ENCODE data around the gene COLGALT1. TPM values are rescaled to one million over a fixed set of nuclear protein-coding genes. Genes with fewer than 3 reads are reported as not detected.

COLGALT1 gene
- total RNA-seq, 1 experiment from 2014 or later: 48.5 TPM

DNA sequence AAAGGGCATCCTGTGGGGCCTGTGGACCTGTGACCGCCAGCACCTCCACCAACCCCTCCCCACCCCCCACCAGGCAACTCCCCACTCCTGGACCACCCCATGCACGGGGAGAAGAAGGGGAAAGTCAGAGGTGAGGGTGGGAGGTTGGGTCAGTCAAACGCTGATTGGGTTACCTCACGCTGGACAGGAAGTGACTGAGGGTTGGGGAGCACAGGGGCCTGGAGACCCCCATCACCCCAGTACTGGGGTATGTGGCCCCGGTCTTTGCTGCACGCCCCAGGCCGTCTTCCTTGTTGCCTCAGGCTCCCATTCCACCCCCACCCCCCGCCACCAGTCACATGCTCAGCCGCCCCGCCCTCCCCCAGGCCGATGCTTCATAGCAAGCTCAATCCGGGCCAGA is 59.0 kb downstream of the COLGALT1 start:
- Histone ChIP-seq H4K5ac (ENCODE audit: insufficient read length, low read depth, low read length) (no peak overlapping the region), H2AFZ (ENCODE audit: low read length) (no peak overlapping the region), H3T11ph (ENCODE audit: low read length) (no peak overlapping the region), H4K91ac (ENCODE audit: insufficient read length, low read depth, low read length) (no peak overlapping the region), H3K14ac (ENCODE audit: insufficient read depth, low read length) (no peak overlapping the region), H4K20me1 (ENCODE audit: control insufficient read depth, insufficient read depth, insufficient read length) (no peaks in the 10 kb centered on the region), H3K18ac (ENCODE audit: insufficient read length, low read depth, low read length) (no peak overlapping the region), H3K56ac (ENCODE audit: insufficient read length, low read depth, low read length) (no peak overlapping the region), H2BK20ac (ENCODE audit: low read depth, low read length, poor library complexity, severe bottlenecking) (no peak overlapping the region), H3K4me2 (ENCODE audit: insufficient read depth, insufficient read length, low read length) (no peak overlapping the region), H4K8ac (replicated peaks; ENCODE audit: insufficient read length, low read depth, low read length) (no peak overlapping the region), H2BK15ac (ENCODE audit: low read depth, low read length) (no peak overlapping the region), H3K4ac (ENCODE audit: low read depth, low read length) (no peak overlapping the region), H3K23ac (ENCODE audit: insufficient read length, low read depth, low read length) (no peak overlapping the region), H3K23me2 (ENCODE audit: insufficient read length, low read depth, low read length, poor library complexity, severe bottlenecking) (no peaks in the 10 kb centered on the region), H2BK12ac (ENCODE audit: insufficient read length, low read depth, low read length) (no peak overlapping the region), H3K27me3 (ENCODE audit: insufficient read depth, low read length) (no peaks in the 10 kb centered on the region), H3K9me3 (ENCODE audit: control insufficient read depth, low read depth, low read length) (no peaks in the 10 kb centered on the region), H3K27ac (ENCODE audit: insufficient read length, low read depth, low read length) (no peak overlapping the region), H3K79me1 (ENCODE audit: insufficient read depth, low read depth, low read length, poor library complexity, severe bottlenecking) (no peaks in the 10 kb centered on the region), H3K9ac (ENCODE audit: extremely low read depth, insufficient read length, low read length) (no peak overlapping the region), H3K4me1 (ENCODE audit: insufficient read depth, low read length) (no peaks in the 10 kb centered on the region), H2BK120ac (ENCODE audit: low read depth, low read length, poor library complexity, severe bottlenecking) (no peak overlapping the region), H2AK5ac (ENCODE audit: insufficient read length, low read length) (no peak overlapping the region), H3K79me2 (ENCODE audit: insufficient read depth, low read length) (no peaks in the 10 kb centered on the region), H2BK5ac (ENCODE audit: insufficient read length, low read length) (no peak overlapping the region)
- Mint-ChIP-seq H3K9me3 (no peaks in the 10 kb centered on the region), H3K27me3 (ENCODE audit: low read depth) (no peaks in the 10 kb centered on the region), H3K4me3 (no peak overlapping the region), H3K4me1 (peaks cover 0 to 15% of the 10 kb centered on the region in 2 experiments; a peak in 2 of 4 replicates), H3K27ac (no peak overlapping the region), H3K36me3 (ENCODE audit: insufficient read depth in 1 of 3, low read depth in 3 of 3) (peaks cover 11 to 26% (median 23%) of the 10 kb centered on the region in 3 experiments; a peak in 6 of 7 replicates)
- no peak for DNase-seq
- TF ChIP-seq, protein P1, sequence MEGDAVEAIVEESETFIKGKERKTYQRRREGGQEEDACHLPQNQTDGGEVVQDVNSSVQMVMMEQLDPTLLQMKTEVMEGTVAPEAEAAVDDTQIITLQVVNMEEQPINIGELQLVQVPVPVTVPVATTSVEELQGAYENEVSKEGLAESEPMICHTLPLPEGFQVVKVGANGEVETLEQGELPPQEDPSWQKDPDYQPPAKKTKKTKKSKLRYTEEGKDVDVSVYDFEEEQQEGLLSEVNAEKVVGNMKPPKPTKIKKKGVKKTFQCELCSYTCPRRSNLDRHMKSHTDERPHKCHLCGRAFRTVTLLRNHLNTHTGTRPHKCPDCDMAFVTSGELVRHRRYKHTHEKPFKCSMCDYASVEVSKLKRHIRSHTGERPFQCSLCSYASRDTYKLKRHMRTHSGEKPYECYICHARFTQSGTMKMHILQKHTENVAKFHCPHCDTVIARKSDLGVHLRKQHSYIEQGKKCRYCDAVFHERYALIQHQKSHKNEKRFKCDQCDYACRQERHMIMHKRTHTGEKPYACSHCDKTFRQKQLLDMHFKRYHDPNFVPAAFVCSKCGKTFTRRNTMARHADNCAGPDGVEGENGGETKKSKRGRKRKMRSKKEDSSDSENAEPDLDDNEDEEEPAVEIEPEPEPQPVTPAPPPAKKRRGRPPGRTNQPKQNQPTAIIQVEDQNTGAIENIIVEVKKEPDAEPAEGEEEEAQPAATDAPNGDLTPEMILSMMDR (conservative IDR thresholded peaks at IDR 0.05): no peak
- WGBS (ENCODE audit: extremely low coverage, insufficient read length, low lambda C conversion rate): no CpG with 5 or more reads among the region's 12 CpGs
